Suprapubic skin (tissue), 3 donors: ENCODE measurements around the gene PSTPIP1.

ENCODE experiments used
- CTCF ChIP-seq, 2 donors: fragments of 200-600 bp in 1 of 2; fragments of 450-650 bp in 1 of 2; sonication (generic) in 1 of 2; IDR thresholded peaks; one replicate each; pipeline ENCODE4 v1.5.1; 2016 to 2019; ENCODE audit warnings: antibody characterized with exemption in 2 of 2, mild to moderate bottlenecking in 1 of 2, moderate library complexity in 1 of 2
- POLR2AphosphoS5 ChIP-seq, 3 donors: sonication (generic); formaldehyde crosslinking; IDR thresholded peaks; one replicate each; pipeline ENCODE4 v1.6.1; 2017; ENCODE audit warnings: antibody characterized with exemption in 3 of 3

- TF ChIP-seq CTCF (IDR thresholded peaks at IDR 0.05) (no peak), POLR2AphosphoS5 (IDR thresholded peaks at IDR 0.05) (no peak)
Measured at GRCh38 chr15:77012117-77012712, 17.3 kb downstream of the PSTPIP1 start.
